GM20000 (cell line): ENCODE results near the gene SGSM2.

Experiments
- DNase-seq: peaks from one replicate; pipeline ENCODE4 v3.0.0; 2012; ENCODE audit warnings: low spot score
- TF ChIP-seq, protein P1 (sequence below): IDR thresholded peaks from 2 replicates; pipeline ENCODE4 v1.5.1; 2012; ENCODE audit warnings: mild to moderate bottlenecking, control low read depth; ENCODE audit errors: extremely low read depth, missing control alignments

Gene SGSM2

GRCh38 chr17:2369039-2369438, 31.7 kb downstream of the SGSM2 start:
- TF ChIP-seq, protein P1, sequence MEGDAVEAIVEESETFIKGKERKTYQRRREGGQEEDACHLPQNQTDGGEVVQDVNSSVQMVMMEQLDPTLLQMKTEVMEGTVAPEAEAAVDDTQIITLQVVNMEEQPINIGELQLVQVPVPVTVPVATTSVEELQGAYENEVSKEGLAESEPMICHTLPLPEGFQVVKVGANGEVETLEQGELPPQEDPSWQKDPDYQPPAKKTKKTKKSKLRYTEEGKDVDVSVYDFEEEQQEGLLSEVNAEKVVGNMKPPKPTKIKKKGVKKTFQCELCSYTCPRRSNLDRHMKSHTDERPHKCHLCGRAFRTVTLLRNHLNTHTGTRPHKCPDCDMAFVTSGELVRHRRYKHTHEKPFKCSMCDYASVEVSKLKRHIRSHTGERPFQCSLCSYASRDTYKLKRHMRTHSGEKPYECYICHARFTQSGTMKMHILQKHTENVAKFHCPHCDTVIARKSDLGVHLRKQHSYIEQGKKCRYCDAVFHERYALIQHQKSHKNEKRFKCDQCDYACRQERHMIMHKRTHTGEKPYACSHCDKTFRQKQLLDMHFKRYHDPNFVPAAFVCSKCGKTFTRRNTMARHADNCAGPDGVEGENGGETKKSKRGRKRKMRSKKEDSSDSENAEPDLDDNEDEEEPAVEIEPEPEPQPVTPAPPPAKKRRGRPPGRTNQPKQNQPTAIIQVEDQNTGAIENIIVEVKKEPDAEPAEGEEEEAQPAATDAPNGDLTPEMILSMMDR = no peak
- no peak for DNase-seq

GRCh38 chr17:2369551-2370210, 32.4 kb downstream of the SGSM2 start:
- TF ChIP-seq, protein P1 = no peak
- DNase-seq = no peak

- TF ChIP-seq, protein P1 = no peak
- DNase-seq = no peak
Measured at GRCh38 chr17:2370211-2370589, 32.9 kb downstream of the SGSM2 start.

DNA sequence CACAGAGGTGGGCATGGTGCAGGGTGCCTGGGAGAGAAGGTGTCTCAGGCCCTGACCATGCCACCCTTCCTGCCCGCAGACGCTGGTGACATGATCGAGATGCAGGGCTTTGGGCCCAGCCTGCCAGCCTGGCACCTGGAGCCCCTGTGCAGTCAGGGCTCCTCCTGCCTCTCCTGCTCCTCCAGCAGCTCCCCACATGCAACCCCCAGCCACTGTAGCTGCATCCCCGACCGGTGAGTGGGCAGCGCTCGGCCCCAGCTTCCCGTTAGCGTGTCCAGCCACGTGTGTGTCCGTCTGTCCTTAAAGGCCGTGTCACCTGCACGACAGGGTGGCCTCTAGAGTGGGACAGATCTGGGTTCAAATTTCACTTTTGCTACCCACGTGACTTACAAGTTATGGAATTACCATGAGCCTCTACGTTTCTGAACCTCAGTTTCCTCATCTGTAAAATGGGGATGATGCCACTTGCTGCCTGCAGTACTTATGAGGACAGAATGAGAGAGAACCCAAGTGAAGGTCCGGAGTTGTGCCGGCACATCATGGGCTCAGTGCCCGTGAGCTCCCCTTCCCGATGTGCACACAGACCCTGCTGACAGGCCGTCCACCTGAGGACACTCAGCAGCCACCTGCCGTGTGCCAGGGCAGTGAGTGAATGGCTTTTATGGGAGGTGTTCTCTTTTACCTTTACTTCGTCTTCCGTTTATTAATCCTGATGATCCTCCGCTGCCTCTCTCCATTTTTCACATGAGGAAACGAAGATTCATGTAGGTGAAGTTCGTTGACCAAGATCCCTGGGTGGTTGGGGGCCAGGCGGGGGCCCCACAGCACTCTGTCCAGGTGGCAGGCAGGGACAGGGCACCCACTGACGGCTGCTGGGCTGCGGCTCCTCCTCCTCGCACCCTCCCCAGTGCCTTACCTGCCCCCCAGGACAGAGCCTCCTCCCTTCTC, 34.2 kb downstream of the SGSM2 start:
- no peak for DNase-seq
- TF ChIP-seq, protein P1 = no peak

DNA sequence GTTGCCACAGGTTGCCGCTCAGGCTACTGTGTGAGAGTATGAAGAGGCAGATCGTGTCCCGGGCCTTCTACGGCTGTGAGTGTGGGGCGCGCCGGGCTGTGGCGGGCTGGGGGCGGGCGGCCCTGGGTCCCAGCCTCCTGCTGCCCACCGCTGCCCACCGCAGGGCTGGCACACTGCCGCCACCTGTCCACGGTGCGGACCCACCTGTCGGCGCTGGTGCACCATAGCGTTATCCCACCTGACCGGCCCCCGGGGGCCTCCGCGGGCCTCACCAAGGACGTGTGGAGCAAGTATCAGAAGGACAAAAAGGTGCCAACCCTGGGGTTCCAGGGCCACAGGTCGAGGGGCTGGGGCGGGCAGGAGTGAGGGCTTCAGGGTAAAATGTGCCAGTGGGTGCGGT, 34.9 kb downstream of the SGSM2 start:
- TF ChIP-seq, protein P1 = no peak
- no peak for DNase-seq

GRCh38 chr17:2372681-2373080, 35.4 kb downstream of the SGSM2 start:
- DNase-seq = no peak
- TF ChIP-seq, protein P1 = no peak

GRCh38 chr17:2373179-2373578, 35.9 kb downstream of the SGSM2 start:
- no peak for DNase-seq
- TF ChIP-seq, protein P1 = no peak
